MM.1S (cell line): ENCODE results near the gene IL1B.
A peak's percentile ranks its signal among the peaks of the same experiment; 100 is the strongest.

Experiments used
- EZH2phosphoT487 ChIP-seq: fragments of 300-600 bp; sonication (generic); IDR thresholded peaks from 2 replicates; pipeline ENCODE4 v1.6.1; 2018; ENCODE audit warnings: antibody characterized with exemption, low read length
- TF ChIP-seq, protein P1 (sequence below): fragments of 300-600 bp; sonication (generic); IDR thresholded peaks from 2 replicates; pipeline ENCODE4 v1.5.1; 2016; ENCODE audit warnings: antibody characterized with exemption, low read length, mixed read lengths

DNA sequence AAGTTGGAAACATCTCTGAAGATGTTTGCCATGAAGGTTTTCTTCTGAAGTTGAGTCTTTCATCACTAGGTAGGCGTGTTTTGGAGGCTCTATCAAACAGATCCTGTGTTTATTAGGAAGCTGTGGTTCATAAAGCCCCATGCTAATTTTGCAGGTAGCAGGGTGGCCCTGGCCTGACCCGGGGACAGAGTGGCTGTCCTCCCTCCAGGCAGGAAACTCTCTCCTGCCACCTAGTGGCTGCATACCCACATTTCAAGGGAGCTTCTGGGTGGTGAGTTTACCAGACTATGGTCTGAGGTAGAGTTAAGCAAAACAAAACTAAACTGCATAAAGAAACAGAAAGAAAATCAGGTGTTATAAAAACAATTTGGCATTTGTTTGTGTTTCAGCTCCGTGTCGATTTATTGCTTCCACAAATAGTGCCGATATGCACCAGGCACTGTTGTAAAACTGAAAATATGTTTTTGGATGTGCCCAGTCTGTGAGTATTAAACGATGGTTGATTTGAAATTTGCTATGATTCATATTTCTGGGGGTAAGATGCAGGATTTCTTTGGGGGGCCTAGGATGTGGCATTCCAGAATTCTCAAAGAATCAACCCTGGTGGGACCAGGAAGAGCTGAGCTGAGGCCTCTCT lies 48.4 kb upstream of the IL1B start:
- TF ChIP-seq, protein P1, sequence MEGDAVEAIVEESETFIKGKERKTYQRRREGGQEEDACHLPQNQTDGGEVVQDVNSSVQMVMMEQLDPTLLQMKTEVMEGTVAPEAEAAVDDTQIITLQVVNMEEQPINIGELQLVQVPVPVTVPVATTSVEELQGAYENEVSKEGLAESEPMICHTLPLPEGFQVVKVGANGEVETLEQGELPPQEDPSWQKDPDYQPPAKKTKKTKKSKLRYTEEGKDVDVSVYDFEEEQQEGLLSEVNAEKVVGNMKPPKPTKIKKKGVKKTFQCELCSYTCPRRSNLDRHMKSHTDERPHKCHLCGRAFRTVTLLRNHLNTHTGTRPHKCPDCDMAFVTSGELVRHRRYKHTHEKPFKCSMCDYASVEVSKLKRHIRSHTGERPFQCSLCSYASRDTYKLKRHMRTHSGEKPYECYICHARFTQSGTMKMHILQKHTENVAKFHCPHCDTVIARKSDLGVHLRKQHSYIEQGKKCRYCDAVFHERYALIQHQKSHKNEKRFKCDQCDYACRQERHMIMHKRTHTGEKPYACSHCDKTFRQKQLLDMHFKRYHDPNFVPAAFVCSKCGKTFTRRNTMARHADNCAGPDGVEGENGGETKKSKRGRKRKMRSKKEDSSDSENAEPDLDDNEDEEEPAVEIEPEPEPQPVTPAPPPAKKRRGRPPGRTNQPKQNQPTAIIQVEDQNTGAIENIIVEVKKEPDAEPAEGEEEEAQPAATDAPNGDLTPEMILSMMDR = peak; percentile 96
- TF ChIP-seq EZH2phosphoT487 = no peak
